Femur (tissue), 1 donor: ENCODE results near the gene PNPLA1.
A peak's percentile ranks its signal among the peaks of the same experiment; 100 is the strongest.

Experiments
- DNase-seq: peaks from one replicate; pipeline ENCODE4 v3.0.0-alpha.2; 2017

The PNPLA1 gene

DNA sequence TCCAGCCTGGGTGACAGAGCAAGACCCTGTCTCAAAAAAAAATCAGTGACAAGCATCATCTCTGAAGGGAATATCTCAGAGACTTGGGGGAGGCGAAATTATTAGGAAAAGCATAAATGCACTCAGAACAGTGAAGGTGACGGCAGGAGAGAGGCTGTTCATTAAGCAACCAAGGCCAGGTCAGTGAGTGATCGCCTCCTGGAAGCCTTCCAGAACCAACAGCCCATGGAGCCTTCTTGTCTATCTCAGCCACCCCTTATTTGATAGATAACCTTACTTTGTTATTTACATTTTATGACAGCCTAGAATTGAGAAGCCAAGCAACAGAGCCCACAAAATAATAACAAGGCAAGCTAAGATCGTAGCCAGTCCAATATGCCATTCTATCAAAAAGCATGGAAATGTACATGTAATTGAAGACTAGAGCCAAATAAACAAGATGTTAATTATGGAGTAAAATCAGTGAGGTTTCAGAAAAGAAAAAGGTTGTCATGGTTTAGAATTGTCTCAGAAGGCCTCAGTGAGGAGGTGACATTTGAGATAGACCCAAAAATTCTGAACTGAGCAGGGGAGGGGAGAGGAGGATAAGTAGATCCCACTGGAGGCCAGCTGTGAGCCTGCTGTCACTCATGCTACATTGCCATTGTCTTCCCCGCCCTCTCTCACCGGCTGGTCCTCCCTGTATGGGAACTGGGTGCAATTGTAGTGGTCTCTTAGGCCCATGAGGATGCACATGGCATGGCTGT, 49.0 kb downstream of the PNPLA1 start:
- no peak for DNase-seq

DNA sequence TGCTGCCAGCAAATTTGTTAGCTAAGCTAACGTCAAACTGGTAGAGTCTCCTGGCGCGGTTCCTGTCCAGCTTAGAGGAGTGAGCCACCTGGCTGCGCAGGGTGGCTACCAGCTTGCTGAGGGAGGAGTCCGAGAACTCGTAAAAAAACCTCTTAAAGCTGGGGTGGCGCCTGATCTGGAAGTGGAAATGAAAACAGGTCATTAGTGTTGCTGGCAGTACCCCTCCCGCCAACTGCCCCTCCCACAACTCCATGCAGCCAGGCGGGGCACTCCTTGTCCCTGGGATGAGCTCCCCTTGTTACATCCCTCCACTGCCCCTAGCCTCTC, 49.5 kb downstream of the PNPLA1 start:
- no peak for DNase-seq

GRCh38 chr6:36319821-36320220, 50.0 kb downstream of the PNPLA1 start:
- no peak for DNase-seq

DNA sequence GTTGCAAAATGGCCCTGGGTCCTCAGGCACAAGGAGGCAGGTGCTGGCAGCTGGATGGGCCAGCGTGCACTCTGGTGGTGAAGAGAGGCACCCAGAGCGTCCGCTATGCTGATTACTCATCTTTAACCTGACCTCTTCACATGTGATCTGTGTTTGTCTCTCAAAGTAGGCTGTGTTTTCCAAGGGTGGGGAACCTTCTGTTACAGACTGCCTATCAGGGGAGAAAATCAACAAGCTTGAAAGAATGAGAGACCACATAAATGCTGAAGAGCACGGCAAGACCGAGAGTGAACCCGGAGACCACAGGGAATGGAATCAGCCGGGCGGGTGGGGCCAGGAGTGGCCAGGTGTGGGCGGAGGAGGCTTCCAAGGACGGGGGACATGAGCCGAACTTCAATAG, 50.6 kb downstream of the PNPLA1 start:
- no peak for DNase-seq

GRCh38 chr6:36322591-36322990, 52.7 kb downstream of the PNPLA1 start:
- DNase-seq: no peak

DNA sequence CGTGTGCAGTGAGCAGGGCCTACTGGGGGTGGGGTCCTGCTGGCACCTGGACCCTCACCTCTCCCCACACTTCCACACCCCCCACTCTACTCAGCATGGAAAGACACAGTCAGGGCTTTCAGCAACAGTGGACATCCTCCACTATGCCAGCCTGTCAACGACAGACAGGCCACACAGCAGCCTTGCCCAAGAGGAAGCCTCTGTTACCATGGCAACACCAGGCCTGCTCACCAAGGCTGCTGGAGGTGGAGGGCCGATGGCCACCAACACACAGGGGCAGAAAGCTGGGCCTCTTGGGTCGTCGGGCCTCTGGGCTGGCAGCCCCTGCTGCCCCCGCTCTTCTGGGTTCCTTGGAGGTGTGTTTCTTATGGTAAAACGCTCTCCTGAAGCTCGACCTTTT, 53.2 kb downstream of the PNPLA1 start:
- no peak for DNase-seq

DNA sequence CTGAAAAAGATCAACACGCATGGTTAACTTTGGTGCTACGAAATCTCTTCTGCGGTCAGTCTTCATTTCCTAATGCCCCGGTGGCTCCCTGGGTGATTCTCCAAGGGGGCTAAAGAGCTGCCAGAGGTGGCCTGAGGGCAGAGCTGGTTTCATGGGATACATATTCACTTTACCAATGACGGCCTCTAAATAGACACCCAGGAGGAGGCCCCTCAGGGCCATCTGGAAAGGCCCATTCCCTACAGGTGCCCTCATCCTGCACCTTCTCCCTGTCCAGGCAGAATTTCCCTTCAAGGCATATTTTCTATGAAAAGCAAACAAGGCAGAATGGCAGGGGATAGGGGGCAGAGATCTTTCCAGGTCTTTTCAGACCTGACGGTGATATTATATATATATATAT, 54.3 kb downstream of the PNPLA1 start:
- no peak for DNase-seq

DNA sequence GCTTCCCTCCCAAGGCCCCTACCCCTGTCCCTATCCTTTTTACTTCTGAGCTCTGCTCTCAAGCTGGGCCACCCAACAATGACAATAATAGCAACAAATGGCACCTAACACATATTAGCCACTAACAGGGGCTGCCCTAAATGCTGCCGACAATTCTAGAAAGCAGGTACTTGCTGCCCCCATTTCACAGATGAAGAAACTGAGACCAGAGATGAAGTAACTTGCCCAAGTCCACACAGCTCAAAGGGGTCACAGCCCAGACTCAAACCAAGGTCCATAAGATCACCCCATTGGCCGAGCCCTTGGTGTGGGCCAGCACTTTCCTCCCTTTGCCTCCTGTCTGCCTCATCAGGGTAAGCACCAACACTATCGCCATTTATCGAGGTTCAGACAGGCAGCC, 54.9 kb downstream of the PNPLA1 start:
- no peak for DNase-seq

DNA sequence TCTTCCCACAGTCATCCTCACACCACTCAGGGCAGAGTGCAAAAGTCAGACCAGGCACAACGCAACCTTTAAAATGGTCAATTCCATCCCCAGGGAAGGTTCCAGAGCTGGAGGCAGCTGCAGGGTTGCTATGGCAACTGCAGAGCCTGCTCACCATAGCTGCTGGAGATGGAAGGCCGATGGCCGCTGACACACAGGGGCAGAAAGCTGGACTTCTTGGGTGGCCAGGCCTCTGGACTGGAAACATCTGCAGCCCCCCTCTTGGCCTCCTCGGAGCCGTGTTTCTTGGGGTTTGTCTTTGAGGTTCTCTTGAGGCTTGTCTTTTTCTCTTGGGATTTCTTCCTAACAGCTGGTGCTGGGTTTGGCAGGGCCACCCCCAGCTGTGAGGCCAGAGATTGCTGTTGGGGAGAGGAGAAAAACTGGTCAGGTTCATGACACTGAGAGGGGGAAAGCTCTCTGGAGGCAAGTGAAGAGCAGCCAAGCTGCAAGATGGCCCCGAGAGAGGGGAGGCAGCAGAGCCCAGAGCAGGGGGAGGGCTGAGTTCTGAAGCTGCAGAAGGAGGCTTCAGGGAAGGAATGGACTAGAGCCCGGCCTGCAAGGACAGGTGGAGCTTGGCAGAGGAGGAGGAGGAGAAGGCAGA, 56.6 kb downstream of the PNPLA1 start:
- peak; percentile 74 for DNase-seq

- DNase-seq: no peak
Observed at GRCh38 chr6:36327226-36327918, 57.5 kb downstream of the PNPLA1 start.

- DNase-seq: no peak
Observed at GRCh38 chr6:36327919-36328236, 58.0 kb downstream of the PNPLA1 start.

GRCh38 chr6:36328600-36328999, 58.7 kb downstream of the PNPLA1 start:
- no peak for DNase-seq

- DNase-seq: no peak
Observed at GRCh38 chr6:36329798-36330291, 60.0 kb downstream of the PNPLA1 start.

GRCh38 chr6:36330366-36330765, 60.5 kb downstream of the PNPLA1 start:
- DNase-seq: no peak

- DNase-seq: no peak
Observed at GRCh38 chr6:36331381-36331780, 61.5 kb downstream of the PNPLA1 start.

DNA sequence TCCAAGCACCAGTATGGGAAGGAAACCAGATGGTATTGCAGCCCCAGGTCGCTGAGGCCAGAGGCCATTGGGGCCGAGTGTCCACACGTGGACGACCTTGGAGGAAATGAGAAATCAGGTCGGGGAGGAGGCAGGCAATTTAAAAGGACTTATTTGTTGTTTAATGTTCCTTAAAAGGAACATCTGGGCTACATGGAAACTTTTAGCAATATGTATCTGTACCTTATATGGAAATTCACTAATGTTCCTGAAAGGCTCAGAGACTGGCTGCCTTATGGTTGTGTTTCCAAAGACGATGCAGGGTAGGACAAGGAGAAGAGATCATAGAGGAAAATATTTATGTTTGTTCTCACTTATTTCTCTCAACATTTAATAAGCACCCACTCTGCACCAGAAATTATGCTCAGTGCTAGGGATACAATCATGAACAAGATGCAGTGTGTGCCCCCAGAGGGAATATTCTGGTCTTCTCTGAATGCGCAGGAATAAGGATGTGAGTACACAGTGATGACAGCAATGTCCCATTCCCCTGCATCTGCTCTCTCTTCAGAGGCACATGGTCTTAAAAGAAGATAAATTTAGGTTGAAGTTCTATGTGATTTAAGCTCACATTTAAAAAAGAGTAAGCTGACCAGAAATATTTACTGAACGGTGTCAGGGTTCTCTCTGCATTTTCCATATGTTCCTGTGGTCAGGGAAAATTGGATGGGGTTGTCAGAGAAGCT, 63.5 kb downstream of the PNPLA1 start:
- no peak for DNase-seq

- peak; percentile 66 for DNase-seq
Observed at GRCh38 chr6:36333931-36334725, 64.3 kb downstream of the PNPLA1 start.

DNA sequence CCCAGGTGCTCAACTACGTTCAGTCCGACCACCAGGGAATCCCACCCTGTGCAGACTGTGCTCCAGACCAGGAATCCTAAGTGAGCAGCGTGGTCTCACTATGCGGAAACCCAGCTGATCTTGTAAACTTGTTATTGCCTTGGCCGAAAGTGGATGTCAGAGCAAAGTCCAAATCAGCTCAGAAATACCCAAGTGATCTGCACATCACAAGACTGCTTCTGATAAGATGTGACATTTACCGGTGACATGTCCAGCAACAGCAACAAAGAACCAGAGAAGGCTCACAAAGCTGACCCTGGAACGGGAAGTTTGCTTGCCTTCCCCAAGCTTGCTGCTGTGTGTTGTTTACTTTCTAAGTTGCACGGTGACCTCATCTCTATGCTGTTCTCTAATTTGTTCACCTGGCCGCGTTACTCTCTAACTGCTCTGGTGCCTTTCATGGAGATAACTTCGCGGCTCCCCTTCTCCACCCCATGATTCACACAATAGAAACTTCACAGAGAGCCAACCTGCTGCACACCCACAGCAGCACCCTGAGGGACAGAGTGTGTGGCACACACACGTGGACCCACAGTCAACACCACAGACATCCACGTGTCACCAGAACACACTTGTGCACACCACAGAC, 65.1 kb downstream of the PNPLA1 start:
- DNase-seq: no peak

GRCh38 chr6:36335465-36336207, 65.8 kb downstream of the PNPLA1 start:
- DNase-seq: no peak

DNA sequence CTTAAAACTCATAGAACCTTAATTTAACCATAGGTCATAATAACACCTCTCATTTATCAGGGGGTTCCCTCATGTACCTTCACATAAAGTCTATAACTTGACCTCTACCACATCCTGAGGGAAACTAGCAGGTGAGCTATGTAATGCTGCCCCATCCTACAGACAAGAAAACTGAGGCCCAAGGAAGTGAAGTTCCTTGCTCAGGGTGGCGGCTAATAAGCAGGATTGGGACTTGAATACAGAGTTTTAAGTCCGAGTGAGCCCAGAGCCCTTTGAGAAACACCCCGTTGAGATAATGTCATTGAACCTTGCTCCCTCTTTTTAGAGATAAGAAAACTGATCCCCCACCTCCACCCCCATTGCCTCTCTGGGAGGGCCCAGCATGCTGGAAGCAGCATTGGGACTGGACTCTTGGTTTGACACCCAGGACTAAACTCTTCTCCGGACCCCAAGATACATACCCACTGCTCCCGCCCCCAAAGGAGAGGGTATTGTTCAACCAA, 66.4 kb downstream of the PNPLA1 start:
- no peak for DNase-seq

DNA sequence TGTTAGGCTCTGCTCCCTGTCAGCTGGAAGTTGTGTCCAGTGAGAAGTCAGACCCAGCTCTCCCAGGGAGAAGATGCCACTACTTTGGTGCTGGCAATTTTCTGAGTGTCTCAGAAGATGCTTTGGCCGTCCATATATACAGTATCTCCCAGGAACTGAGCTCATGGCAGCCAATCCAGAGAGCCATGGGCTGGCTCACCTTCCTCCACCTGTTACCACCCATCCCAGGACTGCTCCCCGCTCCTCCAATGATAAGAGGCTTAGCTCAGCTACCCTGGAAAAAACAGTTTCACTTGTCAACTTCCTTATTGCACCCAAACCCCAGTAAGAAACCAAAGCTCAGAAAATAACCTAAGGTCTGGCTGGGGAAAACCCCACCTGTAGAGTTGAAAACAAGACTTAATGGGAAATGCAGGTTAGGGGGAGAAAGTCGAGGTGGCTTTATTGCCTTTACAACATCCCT, 67.0 kb downstream of the PNPLA1 start, which contains the start of gene BNIP5:
TSS of gene BNIP5 (minus strand) at position 110 of the 463 bp plus-strand sequence. CDS start 6,198 bp downstream, outside the sequence.
- no peak for DNase-seq
